HG03432 (cell line): Measurements from ENCODE around the gene ATP5MC2.
"Not testable (repeated sequence)": the region's sequence is repeated elsewhere in the genome, so short reads cannot be mapped to it uniquely, and the experiment has no call there.

Experiments
- ATAC-seq: cut with Tn5 transposase; IDR thresholded peaks from one replicate; pipeline ENCODE4 v1.9.1; 2021; ENCODE audit warnings: mild to moderate bottlenecking, moderate library complexity; ENCODE audit not compliant: unreplicated experiment

The ATP5MC2 gene

GRCh38 chr12:53675701-53676607, at the start of gene ATP5MC2:
ATP5MC2 (minus strand) TSS chr12:53676083; CDS start chr12:53672614, 3,469 bp downstream.
- ATAC-seq: peak; percentile 95

- ATAC-seq: no peak
Measured at GRCh38 chr12:53722450-53723041, 46.7 kb upstream of the ATP5MC2 start.

- no peak for ATAC-seq
Measured at GRCh38 chr12:53720946-53721345, 45.1 kb upstream of the ATP5MC2 start.

- no peak for ATAC-seq
Measured at GRCh38 chr12:53719649-53720048, 43.8 kb upstream of the ATP5MC2 start.

GRCh38 chr12:53718567-53718966, 42.7 kb upstream of the ATP5MC2 start:
- ATAC-seq: not testable (repeated sequence)

GRCh38 chr12:53717319-53717718, 41.4 kb upstream of the ATP5MC2 start:
- ATAC-seq: no peak

GRCh38 chr12:53714004-53714403, 38.1 kb upstream of the ATP5MC2 start:
- no peak for ATAC-seq

- ATAC-seq: no peak
Measured at GRCh38 chr12:53713516-53713915, 37.6 kb upstream of the ATP5MC2 start.

GRCh38 chr12:53712059-53712643, 36.3 kb upstream of the ATP5MC2 start:
- ATAC-seq: no peak

- no peak for ATAC-seq
Measured at GRCh38 chr12:53710091-53710490, 34.2 kb upstream of the ATP5MC2 start.

GRCh38 chr12:53709671-53710070, 33.8 kb upstream of the ATP5MC2 start:
- ATAC-seq: no peak

GRCh38 chr12:53706080-53706479, 30.2 kb upstream of the ATP5MC2 start:
- ATAC-seq: no peak

- ATAC-seq: no peak
Measured at GRCh38 chr12:53703756-53704155, 27.9 kb upstream of the ATP5MC2 start.

- no peak for ATAC-seq
Measured at GRCh38 chr12:53701518-53702264, 25.8 kb upstream of the ATP5MC2 start.

GRCh38 chr12:53700567-53700966, 24.7 kb upstream of the ATP5MC2 start:
- ATAC-seq: no peak

GRCh38 chr12:53699678-53700025, 23.8 kb upstream of the ATP5MC2 start:
- no peak for ATAC-seq

GRCh38 chr12:53698948-53699677, 23.2 kb upstream of the ATP5MC2 start:
- ATAC-seq: no peak

GRCh38 chr12:53696655-53697331, 20.9 kb upstream of the ATP5MC2 start:
- no peak for ATAC-seq

GRCh38 chr12:53696285-53696654, 20.4 kb upstream of the ATP5MC2 start:
- peak; percentile 39 for ATAC-seq
